ENCODE measurements around the gene KCND2.

Gene KCND2

GRCh38 chr7:120402801-120403200 is 129.8 kb downstream of the KCND2 start:
- no peak overlapping the region for H3K4me3 ChIP-seq (ENCODE audit: low read depth, low read length)
- DNase-seq (ENCODE audit: low read depth) = no peak

GRCh38 chr7:120404042-120404441 is 131.1 kb downstream of the KCND2 start:
- DNase-seq (ENCODE audit: low read depth) = no peak
- H3K4me3 ChIP-seq (ENCODE audit: low read depth, low read length) = no peak overlapping the region

- H3K4me3 ChIP-seq (ENCODE audit: low read depth, low read length) = no peak overlapping the region
Measured at GRCh38 chr7:120405652-120406051, 132.7 kb downstream of the KCND2 start.

GRCh38 chr7:120407010-120407409 is 134.0 kb downstream of the KCND2 start:
- no peak for DNase-seq (ENCODE audit: low read depth)
- H3K4me3 ChIP-seq (ENCODE audit: low read depth, low read length) = no peak overlapping the region

More at GRCh38 chr7:120405652-120406051, 132.7 kb downstream of the KCND2 start:
- no peak for DNase-seq (ENCODE audit: low read depth)

- DNase-seq (ENCODE audit: low read depth) = no peak
Measured at GRCh38 chr7:120412139-120413050, 139.4 kb downstream of the KCND2 start.

GRCh38 chr7:120413164-120413563 is 140.2 kb downstream of the KCND2 start:
- DNase-seq (ENCODE audit: low read depth) = no peak
- H3K4me3 ChIP-seq (ENCODE audit: low read depth, low read length) = no peak overlapping the region

More at GRCh38 chr7:120412139-120413050, 139.4 kb downstream of the KCND2 start:
- no peak overlapping the region for H3K4me3 ChIP-seq (ENCODE audit: low read depth, low read length)

GRCh38 chr7:120417244-120417979 is 144.4 kb downstream of the KCND2 start:
- no peak for DNase-seq (ENCODE audit: low read depth)
- no peak overlapping the region for H3K4me3 ChIP-seq (ENCODE audit: low read depth, low read length)

- H3K4me3 ChIP-seq (ENCODE audit: low read depth, low read length) = no peak overlapping the region
Measured at GRCh38 chr7:120421151-120421651, 148.2 kb downstream of the KCND2 start.

GRCh38 chr7:120431016-120431415 is 158.0 kb downstream of the KCND2 start:
- H3K4me3 ChIP-seq (ENCODE audit: low read depth, low read length) = no peak overlapping the region

More at GRCh38 chr7:120421151-120421651, 148.2 kb downstream of the KCND2 start:
- no peak for DNase-seq (ENCODE audit: low read depth)

GRCh38 chr7:120436487-120437060 is 163.6 kb downstream of the KCND2 start:
- DNase-seq (ENCODE audit: low read depth) = no peak
- no peak overlapping the region for H3K4me3 ChIP-seq (ENCODE audit: low read depth, low read length)

More at GRCh38 chr7:120431016-120431415, 158.0 kb downstream of the KCND2 start:
- DNase-seq (ENCODE audit: low read depth) = no peak

- no peak overlapping the region for H3K4me3 ChIP-seq (ENCODE audit: low read depth, low read length)
- DNase-seq (ENCODE audit: low read depth) = no peak
Measured at GRCh38 chr7:120441850-120442249, 168.9 kb downstream of the KCND2 start.

- no peak overlapping the region for H3K4me3 ChIP-seq (ENCODE audit: low read depth, low read length)
- DNase-seq (ENCODE audit: low read depth) = no peak
Measured at GRCh38 chr7:120442838-120443237, 169.9 kb downstream of the KCND2 start.

- H3K4me3 ChIP-seq (ENCODE audit: low read depth, low read length) = no peak overlapping the region
- no peak for DNase-seq (ENCODE audit: low read depth)
Measured at GRCh38 chr7:120444650-120445049, 171.7 kb downstream of the KCND2 start.

- no peak overlapping the region for H3K4me3 ChIP-seq (ENCODE audit: low read depth, low read length)
- no peak for DNase-seq (ENCODE audit: low read depth)
Measured at GRCh38 chr7:120445276-120445675, 172.3 kb downstream of the KCND2 start.

- H3K4me3 ChIP-seq (ENCODE audit: low read depth, low read length) = no peak overlapping the region
- no peak for DNase-seq (ENCODE audit: low read depth)
Measured at GRCh38 chr7:120452665-120453064, 179.7 kb downstream of the KCND2 start.

- no peak for DNase-seq (ENCODE audit: low read depth)
- H3K4me3 ChIP-seq (ENCODE audit: low read depth, low read length) = no peak overlapping the region
Measured at GRCh38 chr7:120456699-120457098, 183.7 kb downstream of the KCND2 start.

- H3K4me3 ChIP-seq (ENCODE audit: low read depth, low read length) = no peak overlapping the region
- DNase-seq (ENCODE audit: low read depth) = no peak
Measured at GRCh38 chr7:120460949-120461348, 188.0 kb downstream of the KCND2 start.

- no peak for DNase-seq (ENCODE audit: low read depth)
- H3K4me3 ChIP-seq (ENCODE audit: low read depth, low read length) = no peak overlapping the region
Measured at GRCh38 chr7:120462991-120463390, 190.0 kb downstream of the KCND2 start.

GRCh38 chr7:120464104-120464503 is 191.1 kb downstream of the KCND2 start:
- no peak for DNase-seq (ENCODE audit: low read depth)

GRCh38 chr7:120467676-120468075 is 194.7 kb downstream of the KCND2 start:
- no peak for DNase-seq (ENCODE audit: low read depth)
- no peak overlapping the region for H3K4me3 ChIP-seq (ENCODE audit: low read depth, low read length)

More at GRCh38 chr7:120464104-120464503, 191.1 kb downstream of the KCND2 start:
- no peak overlapping the region for H3K4me3 ChIP-seq (ENCODE audit: low read depth, low read length)
